ENCODE measurements around the gene PPEF1.

PPEF1 gene

GRCh38 chrX:18875256-18875878, 167.9 kb downstream of the PPEF1 start:
- no peak for TF ChIP-seq TCF12 (IDR thresholded peaks at IDR 0.05; ENCODE audit: low read depth)
- no peak for TF ChIP-seq CEBPB (IDR thresholded peaks at IDR 0.05)
- TF ChIP-seq USF1 (IDR thresholded peaks at IDR 0.05) = no peak
- no peak for TF ChIP-seq REST (IDR thresholded peaks at IDR 0.05; ENCODE audit: low read depth)
- no peak for TF ChIP-seq NFIC (IDR thresholded peaks at IDR 0.05)
- no peak for TF ChIP-seq YY1 (IDR thresholded peaks at IDR 0.05; ENCODE audit: low read depth)
- TF ChIP-seq EGR1 (IDR thresholded peaks at IDR 0.05) = no peak
- TF ChIP-seq EP300 (IDR thresholded peaks at IDR 0.05; ENCODE audit: borderline replicate concordance) = no peak
- TF ChIP-seq MAX (IDR thresholded peaks at IDR 0.05) = no peak

- TF ChIP-seq TCF12 (IDR thresholded peaks at IDR 0.05; ENCODE audit: low read depth) = no peak
- TF ChIP-seq REST (IDR thresholded peaks at IDR 0.05; ENCODE audit: low read depth) = no peak
These were observed 170.0 kb downstream of the PPEF1 start for GRCh38 chrX:18877469-18877868.

Measured in Ishikawa (cell line).